GM19438 (cell line): ENCODE measurements around the gene MOCS1.

ENCODE experiments used
- ATAC-seq: cut with Tn5 transposase; IDR thresholded peaks from one replicate; pipeline ENCODE4 v1.9.1; 2021; ENCODE audit warnings: low read depth; ENCODE audit not compliant: unreplicated experiment

Gene MOCS1

DNA sequence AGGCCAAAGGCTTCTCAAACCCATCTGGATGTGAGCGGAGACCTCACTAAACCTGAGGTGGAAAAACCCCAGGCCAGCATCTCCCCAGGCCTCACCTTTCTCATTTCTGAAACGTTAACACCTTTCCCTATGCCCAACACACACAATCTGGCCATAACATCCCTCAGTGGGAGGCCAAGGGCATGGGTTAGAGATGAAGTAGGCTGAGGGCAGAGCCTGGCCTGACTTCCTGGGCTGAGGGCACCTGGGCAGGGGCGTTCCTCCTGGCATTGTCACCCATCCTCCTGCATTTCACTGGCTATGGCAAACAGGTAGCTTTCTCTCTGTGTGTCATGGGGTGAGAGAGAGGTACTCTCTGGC is 8.4 kb downstream of the MOCS1 start:
- no peak for ATAC-seq

DNA sequence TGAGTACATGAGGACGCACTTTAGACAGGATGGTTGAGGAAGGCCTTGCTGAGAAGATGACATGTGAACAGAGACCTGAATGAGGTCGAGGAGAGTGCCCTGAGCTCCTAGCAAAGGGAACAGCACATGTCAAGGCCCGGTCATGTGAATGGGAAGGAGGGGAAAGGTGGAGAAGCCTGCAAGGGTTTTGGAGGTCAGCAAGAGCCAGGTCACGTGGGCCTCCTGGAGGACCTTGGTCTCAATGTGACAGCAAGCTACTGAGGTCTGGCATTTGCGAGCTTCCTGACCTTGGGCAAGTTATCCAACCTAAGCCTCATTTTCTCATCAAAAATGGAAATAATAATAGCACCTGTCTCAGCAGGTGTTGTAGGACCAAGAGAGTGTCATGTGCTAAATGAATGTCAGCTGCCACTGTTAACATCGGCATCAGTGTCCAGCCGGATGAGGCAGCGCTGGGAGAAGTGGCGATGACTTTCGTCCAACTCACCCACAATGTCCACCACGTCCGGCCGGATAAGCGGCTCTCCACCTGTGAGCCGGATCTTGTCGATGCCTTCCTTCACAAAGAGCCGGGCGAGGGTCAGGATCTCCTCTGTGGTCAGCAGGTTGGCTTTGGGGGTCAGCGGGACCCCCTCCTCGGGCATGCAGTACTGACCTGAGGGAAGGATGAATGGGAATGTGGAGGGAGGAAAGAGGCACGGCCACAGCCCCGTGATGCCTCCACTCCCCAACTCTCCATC is 8.9 kb downstream of the MOCS1 start:
- ATAC-seq = no peak

DNA sequence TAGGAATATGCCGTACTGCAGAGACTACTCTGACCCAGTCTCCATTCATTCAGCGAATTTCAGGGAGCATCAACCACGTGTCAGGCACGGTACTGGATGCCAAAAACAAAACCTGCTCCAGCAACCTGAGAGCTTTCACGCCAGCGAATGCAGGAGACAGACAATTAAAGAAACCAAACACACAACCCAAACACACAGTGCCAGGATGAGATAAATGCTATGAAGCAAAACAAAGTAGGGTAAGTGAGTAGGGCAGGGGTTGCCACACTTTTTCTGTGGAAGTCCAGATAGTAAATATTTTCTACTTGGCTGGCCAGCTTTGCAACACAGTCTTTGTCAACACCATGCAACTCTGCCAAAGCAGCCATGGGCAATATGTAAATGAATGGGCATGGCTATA is 10.0 kb downstream of the MOCS1 start:
- no peak for ATAC-seq

DNA sequence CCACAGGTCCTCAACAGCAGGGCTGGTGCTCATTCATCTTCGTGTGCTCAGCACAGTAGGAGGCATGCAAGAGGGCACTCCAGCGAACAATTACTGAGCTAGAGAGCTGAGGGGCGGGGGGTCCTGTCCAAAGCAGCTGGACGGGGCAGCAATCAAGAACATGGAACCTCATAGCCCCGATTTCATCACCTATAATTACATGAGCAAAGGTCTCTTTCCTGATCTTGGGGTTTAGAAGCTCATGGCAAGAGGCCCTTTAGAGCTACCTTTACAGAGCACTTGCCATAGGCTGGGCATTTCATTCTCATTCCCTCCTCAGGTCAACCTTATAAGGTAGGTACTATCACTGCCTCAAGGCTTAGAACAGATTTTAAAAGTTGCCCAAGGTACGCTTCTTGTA is 10.4 kb downstream of the MOCS1 start:
- ATAC-seq = no peak

DNA sequence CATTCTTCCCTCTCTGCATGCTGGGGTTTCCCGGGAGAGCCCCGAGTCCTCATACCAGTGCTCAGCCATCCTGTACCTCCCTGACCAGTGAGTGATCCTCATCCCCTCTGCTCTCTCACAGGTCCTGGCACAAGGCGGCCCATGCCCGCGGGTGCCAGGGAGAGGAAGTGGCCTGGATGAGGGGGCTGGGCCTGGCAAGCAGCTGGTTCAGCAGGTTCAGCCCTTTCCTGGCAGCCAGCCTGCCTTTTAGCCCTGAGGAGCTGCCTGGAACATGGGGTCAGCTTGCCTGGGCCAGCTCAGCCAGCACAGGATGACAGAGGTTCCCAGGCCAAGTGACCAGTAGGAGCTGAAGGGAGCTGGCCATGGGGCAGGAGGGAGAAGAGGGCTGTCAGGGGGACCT is 10.9 kb downstream of the MOCS1 start:
- no peak for ATAC-seq

DNA sequence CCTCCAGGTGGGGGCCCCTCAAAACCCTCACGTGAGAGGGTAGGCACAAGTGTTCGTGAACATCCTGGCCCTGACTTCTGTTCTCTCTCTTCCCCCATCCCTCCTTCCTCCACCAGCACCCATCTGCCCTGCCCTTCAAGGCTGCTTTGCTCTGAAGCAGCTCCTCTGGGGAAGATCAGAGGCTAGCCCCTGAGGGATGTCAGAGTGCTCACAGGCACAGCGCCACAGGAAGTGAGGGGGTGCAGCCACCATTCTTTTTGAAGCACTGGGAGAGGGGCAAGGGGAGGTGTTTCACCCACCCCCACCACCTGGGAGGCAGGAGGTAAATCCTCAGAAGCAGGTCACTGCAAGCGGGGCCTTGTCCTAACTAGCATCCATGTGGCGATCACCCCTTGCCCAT is 11.4 kb downstream of the MOCS1 start:
- no peak for ATAC-seq

DNA sequence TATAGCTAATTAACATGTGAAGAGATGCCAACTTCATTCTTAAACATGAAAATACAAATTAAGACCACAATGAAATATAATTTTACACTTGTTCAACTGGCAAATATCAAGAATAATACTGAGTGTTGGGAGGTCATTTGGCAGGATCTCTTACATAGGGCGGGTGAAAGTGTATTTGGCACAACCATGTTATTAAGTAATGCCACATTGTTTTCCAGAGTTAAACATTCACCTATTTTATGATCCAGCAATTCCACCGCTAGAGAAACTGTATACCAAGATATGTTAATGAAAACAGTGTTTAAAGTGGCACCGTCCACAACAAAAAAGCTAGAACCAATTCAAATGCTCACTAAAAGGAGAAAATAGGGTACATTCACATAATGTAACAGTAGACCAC is 14.1 kb downstream of the MOCS1 start:
- no peak for ATAC-seq

DNA sequence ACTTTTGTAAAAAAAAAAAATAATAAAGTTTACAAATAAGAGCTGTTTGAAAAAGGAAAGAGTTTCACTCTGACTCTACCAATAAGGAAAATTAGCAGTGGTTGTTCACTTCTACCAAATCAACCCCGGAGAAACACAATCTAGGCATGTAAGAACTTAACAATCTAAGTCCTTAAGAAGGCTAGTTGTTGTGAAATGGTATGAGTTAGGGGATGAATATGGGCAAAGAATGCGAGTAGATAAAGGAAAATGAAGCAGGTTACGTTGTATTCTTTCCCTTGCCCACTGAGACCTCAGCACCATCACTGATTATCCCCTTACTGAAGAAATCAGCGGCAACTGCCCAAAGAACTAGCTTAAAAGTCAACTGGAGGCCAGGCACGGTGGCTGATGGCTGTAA is 15.4 kb downstream of the MOCS1 start:
- ATAC-seq = no peak

DNA sequence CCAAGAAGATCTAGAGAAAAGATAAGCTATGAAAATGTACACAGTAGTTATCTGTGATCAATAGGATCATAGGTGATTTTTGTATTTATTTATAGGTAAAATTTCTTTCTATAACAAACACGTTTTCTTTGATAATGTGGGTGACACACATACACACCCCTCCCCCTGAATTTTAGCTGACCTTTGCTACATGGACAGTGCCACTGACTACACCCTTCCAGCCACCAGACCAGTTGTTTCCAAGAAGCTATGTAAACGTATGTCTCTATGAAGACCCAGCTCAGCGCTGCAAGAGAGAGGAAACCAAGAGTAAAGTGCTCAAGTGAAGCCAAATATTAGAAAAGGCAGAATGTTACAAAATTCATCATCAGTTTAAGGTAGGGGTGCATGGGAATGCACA is 16.3 kb downstream of the MOCS1 start:
- ATAC-seq = no peak

DNA sequence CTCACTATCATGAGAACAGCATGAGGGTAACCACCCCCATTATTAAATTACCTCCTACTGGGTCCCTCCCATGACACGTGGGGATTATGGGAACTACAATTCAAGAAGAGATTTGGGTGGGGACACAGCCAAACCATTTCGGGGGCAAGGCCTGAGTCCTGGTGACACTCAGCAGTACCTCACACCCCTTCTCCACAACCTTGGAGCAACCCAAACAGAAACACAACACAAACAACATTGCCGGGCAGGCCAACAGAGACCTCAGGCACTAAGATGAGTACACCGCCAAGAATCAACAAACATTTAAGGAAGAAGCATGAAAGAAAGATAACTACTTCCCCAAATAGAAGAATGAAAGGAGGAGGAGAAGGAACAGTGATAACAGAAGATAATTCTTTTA is 16.9 kb downstream of the MOCS1 start:
- ATAC-seq = no peak

DNA sequence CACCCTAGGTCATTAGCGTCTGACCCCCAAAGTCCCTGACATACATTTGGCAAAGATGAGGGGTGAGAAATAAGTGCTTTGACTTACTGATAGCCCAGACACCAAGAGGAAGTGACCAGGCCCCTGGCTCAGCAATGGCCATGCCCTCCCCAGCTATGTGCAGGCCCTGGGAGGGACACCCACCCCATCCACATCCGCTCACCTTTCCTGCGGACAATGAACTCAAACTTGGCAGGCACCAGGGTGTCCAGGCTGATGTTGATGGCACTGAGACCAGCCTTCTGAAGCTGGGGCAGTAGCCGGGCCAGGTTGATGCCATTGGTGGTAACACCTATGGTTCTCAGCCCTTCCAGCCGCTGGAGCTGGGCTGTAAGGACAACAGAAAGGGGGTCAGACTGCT is 18.4 kb downstream of the MOCS1 start:
- no peak for ATAC-seq

DNA sequence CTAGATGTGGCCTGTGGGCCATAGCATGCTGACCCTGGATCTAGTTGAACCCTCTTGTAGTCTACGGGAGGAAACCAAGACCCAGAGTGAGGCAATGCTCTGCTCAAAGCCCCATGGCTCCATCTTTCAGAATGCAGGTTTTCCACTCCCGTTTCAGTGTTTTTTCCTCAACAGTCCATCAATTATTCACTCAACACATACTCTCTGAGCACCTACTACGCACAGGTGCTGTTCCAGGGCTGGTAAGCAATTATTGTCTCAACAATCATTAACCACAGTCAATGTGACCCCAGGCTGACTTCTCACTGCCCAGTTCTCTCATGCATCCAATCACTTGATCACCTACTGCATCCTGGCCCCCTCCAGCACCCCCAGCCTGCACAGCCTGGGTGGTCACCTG is 20.0 kb downstream of the MOCS1 start:
- no peak for ATAC-seq

DNA sequence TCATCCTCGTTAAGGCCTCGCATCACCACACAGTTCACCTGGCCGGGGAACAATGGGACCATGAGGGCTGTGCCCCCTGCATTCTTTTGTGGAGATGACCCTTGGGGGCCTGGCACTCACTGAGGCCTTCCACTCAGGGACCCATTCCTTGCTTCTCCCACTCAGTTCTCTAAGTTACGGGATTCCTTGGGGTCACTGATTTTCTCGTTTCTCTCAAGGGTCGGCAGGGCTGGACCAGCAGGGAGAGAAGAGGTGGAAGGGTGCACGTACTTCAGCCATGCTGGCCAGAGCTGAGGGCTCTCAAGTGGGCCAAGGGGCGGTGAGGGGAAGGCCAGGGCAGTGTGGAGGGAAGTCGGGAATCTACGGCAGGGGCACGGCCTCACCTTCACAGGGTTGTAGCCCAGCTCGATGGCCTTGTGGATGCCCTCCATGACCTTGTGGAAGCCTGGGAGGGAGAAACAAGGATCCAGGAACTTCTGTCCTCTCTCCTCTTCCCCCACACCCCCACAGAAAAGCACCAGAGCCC is 20.8 kb downstream of the MOCS1 start:
- no peak for ATAC-seq

DNA sequence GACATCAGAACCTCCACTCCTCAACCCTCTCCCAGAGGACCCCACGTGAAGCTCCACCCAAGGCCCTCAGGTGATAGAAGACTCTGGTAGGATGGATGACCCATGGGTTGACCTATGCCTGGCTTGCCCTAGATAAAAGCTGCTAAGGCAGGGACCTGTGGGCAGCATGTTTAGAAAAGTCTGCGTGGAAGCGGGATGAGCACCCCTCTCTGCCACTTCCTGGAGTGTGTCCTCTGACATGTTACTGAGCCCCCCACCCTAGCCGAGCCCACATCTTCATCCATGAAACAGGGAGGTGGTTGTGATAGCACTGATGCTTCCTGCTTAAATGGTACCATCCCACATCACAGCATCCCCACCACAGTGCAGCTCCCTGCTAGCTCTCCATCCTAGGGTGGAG is 21.8 kb downstream of the MOCS1 start:
- ATAC-seq = no peak

DNA sequence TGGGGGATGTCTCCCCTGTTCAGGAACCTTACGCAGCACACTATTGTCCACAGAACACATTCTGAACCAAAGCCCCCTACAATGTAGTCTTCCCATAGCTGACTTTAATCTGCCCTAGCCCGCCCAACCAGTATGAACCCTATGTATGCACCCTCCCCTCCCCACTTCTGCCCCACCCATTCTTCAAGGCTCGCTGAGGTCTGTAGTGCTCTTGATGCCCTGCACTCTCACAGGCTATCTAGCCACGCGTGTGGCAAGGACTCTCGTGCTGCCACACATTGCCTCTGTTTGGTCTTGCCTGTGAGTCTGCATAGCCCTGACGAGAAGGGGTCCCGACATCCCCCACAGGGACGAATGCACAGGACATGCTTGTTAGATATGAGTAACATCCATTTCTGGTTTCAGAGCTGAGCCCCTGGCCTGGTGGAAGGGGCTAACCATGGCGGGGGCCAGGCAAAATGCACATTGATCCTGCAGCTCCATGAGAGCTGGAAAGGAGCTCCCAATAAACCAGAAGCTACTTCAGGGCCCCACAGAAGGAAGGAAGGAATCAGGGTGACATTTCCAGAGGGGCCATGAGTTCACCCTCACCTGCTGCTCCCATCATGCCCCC is 22.6 kb downstream of the MOCS1 start:
- ATAC-seq = no peak

DNA sequence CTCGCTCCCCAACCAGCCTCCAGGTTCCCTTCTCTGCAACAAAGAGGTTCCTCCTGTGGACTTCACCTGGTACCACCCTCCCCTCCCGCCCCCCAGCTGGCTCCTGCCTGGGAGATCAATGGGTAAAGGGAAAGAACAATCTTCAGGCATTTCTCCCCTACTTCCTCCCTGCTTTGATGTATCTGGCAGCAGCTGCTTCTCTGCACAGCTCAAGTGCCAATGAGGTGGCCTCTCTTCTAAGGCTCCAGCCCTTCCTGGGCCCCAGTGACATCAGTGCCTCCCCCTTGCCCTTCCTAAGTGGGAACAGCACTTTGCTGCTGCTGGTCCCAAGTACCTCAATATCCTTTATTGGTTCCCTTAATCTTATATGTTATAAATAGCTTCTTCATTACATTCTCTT is 23.5 kb downstream of the MOCS1 start:
- ATAC-seq = no peak

DNA sequence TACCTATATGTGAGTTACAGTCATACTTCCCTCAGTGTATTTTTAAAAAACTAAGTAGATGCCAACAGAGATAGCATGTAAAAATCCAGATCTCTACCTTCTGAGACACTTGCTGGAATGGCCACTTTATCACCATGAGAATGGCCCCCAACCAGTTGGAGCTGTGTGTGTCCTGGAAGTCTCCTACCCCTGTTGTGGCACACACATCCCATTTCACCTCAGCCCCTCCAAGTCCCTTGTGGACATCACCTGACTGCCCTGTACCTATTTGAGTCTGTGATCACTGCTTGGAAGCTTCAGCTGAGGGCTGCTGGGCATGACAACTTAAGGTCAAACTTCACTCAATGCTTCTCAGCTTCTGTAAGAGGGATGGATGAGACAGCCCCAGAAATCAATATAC is 24.1 kb downstream of the MOCS1 start:
- ATAC-seq = no peak

DNA sequence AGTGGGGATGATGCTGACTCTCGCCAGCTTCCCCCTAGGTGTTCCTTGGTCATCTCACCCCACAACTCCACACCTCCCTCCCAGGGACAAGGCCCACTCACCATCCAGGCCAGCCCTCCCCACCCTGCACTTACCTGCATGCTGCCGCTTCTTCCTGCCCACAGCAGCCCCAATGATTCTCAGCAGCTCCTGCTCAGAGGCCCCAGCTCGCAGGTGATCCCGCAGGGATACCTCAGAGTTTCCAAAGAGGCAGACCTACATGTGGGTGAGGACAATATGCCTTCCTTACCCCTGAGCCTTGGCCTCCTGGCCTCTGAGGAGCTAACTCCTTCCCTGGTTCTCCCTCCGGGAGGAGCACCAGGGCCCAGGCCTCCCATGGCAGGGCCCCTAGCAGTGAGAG is 24.6 kb downstream of the MOCS1 start:
- ATAC-seq = no peak

DNA sequence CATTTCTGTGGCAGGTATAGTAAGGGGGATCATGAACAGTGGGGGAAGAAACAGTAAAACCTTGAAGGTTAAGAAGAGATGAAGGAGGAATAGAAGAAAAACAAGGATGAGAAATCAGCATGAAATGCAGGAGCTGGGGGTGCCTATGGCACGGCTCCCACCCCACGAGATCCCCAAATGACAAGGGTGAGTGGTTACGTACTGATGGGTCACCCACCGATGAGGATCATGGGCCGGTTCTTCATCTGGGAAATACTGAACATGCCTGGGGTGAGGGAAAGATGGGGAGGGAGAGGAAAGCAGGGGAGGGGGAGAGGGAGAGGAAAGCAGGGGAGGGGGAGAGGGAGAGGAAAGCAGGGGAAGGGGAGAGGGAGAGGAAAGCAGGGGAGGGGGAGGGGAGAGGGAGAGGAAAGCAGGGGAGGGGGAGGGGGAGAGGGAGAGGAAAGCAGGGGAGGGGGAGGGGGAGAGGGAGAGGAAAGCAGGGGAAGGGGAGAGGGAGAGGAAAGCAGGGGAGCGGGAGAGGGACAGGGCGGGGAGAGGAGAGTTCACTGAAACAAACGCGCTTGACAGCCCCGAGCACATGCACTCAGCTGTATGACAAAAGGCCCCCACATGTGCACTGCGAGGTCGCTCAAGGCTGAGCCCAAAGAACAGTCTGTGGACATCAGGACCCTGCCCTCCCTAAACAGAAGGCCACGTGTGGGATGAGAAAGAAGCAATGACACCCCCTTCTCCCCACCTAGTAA is 25.3 kb downstream of the MOCS1 start:
- no peak for ATAC-seq

DNA sequence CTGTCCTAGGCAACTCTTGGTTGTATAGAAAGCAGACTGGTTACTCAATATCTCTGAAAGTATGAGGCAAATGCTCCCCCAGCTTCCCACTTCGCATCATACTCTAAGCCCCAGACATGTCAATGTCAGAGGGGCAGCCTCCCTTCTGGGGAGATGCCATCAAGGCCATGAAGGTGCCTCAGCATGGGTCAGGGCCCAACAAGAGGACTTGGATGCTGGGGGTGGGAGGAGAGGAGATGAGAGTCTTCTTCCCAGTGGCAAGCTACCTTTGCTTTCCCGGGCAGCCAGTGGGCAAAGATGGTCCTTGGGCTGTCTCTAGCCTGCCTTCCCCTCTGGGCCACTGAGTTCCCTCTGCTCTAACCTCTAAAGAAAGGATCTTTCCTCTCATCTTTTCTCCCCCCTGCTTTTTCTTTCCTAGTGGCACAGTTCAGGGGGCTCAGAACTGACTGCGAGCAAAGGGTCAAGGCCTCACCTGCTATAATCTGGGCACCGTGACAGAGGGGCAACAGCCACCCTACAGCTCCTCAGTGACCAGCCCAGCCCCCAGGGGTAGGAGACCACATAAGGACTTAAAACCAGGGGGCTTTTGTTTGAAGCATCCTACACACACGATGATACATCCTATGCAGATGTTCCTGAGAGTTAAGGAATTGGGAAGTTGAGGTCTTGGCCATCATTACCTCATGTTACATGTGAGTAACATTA is 26.2 kb downstream of the MOCS1 start:
- no peak for ATAC-seq

DNA sequence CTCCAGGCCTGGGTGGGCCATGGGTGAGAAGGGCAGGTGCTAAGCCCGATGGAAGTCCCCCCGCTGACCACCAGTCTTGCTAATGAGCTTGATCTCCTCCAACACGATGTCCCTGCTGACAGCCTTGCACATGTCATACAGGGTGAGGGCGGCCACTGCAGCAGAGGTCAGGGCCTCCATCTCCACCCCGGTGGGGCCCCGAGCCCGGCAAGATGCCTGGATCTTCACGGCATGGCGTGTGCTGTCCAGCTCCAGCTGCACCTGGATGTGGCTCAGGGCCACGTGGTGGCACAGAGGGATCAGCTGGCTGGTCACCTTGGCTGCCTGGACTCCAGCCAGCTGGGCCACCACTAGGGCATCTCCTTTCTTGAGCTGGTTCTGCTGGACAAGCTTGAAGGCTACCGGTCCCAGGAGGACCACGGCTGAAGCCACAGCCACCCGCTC is 27.9 kb downstream of the MOCS1 start:
- no peak for ATAC-seq
